NCI-H2196 (cell line): ENCODE measurements around the gene TMEFF2.

Experiments
- DNase-seq: peaks from one replicate; lab custom pipeline; 2025; ENCODE audit not compliant: unreplicated experiment; lab: John Stamatoyannopoulos, UW

The TMEFF2 gene

GRCh38 chr2:192069417-192069816 is 125.3 kb downstream of the TMEFF2 start:
- no peak for DNase-seq

GRCh38 chr2:192068966-192069365 is 125.8 kb downstream of the TMEFF2 start:
- DNase-seq: no peak

GRCh38 chr2:192067631-192068030 is 127.1 kb downstream of the TMEFF2 start:
- DNase-seq: no peak

GRCh38 chr2:192064459-192064858 is 130.3 kb downstream of the TMEFF2 start:
- DNase-seq: no peak

- no peak for DNase-seq
These were observed 134.6 kb downstream of the TMEFF2 start for GRCh38 chr2:192060161-192060560.

GRCh38 chr2:192059266-192059665 is 135.5 kb downstream of the TMEFF2 start:
- DNase-seq: no peak

- DNase-seq: no peak
These were observed 140.8 kb downstream of the TMEFF2 start for GRCh38 chr2:192053921-192054320.

- no peak for DNase-seq
These were observed 143.2 kb downstream of the TMEFF2 start for GRCh38 chr2:192051533-192051932.

GRCh38 chr2:192049362-192049761 is 145.4 kb downstream of the TMEFF2 start:
- DNase-seq: no peak

- no peak for DNase-seq
These were observed 147.2 kb downstream of the TMEFF2 start for GRCh38 chr2:192047315-192048107.

GRCh38 chr2:192044496-192044895 is 150.2 kb downstream of the TMEFF2 start:
- DNase-seq: no peak

GRCh38 chr2:192043216-192043870 is 151.4 kb downstream of the TMEFF2 start:
- no peak for DNase-seq

- no peak for DNase-seq
These were observed 152.6 kb downstream of the TMEFF2 start for GRCh38 chr2:192042126-192042525.

GRCh38 chr2:192038110-192038509 is 156.6 kb downstream of the TMEFF2 start:
- DNase-seq: no peak

GRCh38 chr2:192035731-192036442 is 158.8 kb downstream of the TMEFF2 start:
- no peak for DNase-seq

- no peak for DNase-seq
These were observed 163.9 kb downstream of the TMEFF2 start for GRCh38 chr2:192030856-192031255.

- no peak for DNase-seq
These were observed 164.4 kb downstream of the TMEFF2 start for GRCh38 chr2:192030289-192030688.

- no peak for DNase-seq
These were observed 165.6 kb downstream of the TMEFF2 start for GRCh38 chr2:192029089-192029488.

- no peak for DNase-seq
These were observed 168.0 kb downstream of the TMEFF2 start for GRCh38 chr2:192026825-192027120.

GRCh38 chr2:192026059-192026824 is 168.5 kb downstream of the TMEFF2 start:
- no peak for DNase-seq

- no peak for DNase-seq
These were observed 169.1 kb downstream of the TMEFF2 start for GRCh38 chr2:192025637-192026036.
